Aorta (tissue), 5 donors: Measurements from ENCODE around the gene SMARCA1. TPM values are rescaled to one million over a fixed set of nuclear protein-coding genes. Genes with fewer than 3 reads are reported as not detected.
"Not testable (repeated sequence)": the region's sequence is repeated elsewhere in the genome, so short reads cannot be mapped to it uniquely, and the experiment has no call there.

Source experiments
- ATAC-seq: fragments of 200-7000 bp; cut with Tn5 transposase; one replicate; pipeline ENCODE4 v1.9.1; 2022; ENCODE audit warnings: moderate library complexity; ENCODE audit not compliant: low FRiP score
- DNase-seq, 2 donors: peaks; one replicate each; pipeline ENCODE4 v3.0.0-alpha.2; 2020
- H3K27ac ChIP-seq, 2 donors: one replicate each; pipeline ENCODE4 v1.5.1; 2013; ENCODE audit warnings: low read length in 2 of 2, mild to moderate bottlenecking in 2 of 2, moderate library complexity in 2 of 2, control low read depth in 1 of 2, inconsistent platforms in 1 of 2, low read depth in 1 of 2
- H3K27me3 ChIP-seq, 2 donors: one replicate each; pipeline ENCODE4 v1.6.1; 2013; ENCODE audit warnings: control low read depth in 1 of 2, low read length in 1 of 2, mild to moderate bottlenecking in 1 of 2, moderate library complexity in 1 of 2; ENCODE audit not compliant: insufficient read depth in 2 of 2, control insufficient read depth in 1 of 2
- H3K36me3 ChIP-seq, 2 donors: one replicate each; pipeline ENCODE4 v1.6.1; 2013; ENCODE audit warnings: control low read depth in 1 of 2, low read length in 1 of 2, mild to moderate bottlenecking in 1 of 2; ENCODE audit not compliant: insufficient read depth in 2 of 2, control insufficient read depth in 1 of 2
- H3K4me1 ChIP-seq, 2 donors: one replicate each; pipeline ENCODE4 v1.6.1; 2013; ENCODE audit warnings: low read length in 2 of 2, control low read depth in 1 of 2, mild to moderate bottlenecking in 1 of 2, moderate library complexity in 1 of 2; ENCODE audit not compliant: insufficient read depth in 2 of 2, control insufficient read depth in 1 of 2
- H3K4me3 ChIP-seq, 2 donors: one replicate each; pipeline ENCODE4 v1.5.1; 2013; ENCODE audit warnings: low read length in 2 of 2, control low read depth in 1 of 2, mild to moderate bottlenecking in 1 of 2
- H3K9me3 ChIP-seq: one replicate; pipeline ENCODE4 v1.6.1; 2013; ENCODE audit warnings: mild to moderate bottlenecking, low read length; ENCODE audit not compliant: control insufficient read depth
- WGBS, 2 donors: extraction: QIAGEN DNeasy Blood & Tissue Kit; methylation state at CpG; one replicate each; pipeline ENCODE4 v1.1.7; 2013; 5-methylcytosine and 5-hydroxymethylcytosine counted together
- intact Hi-C, 2 donors: fragments of 100-400 bp; cut with DNase I; formaldehyde crosslinking; loops; one replicate each; pipeline versions ENCODE4 v1.14.2 to v1.15.0; 2022
- polyA plus RNA-seq, 2 donors: library from polyadenylated mRNA; stranded (reverse); fragments of 200-250 nt; gene quantifications; one replicate each; pipeline ENCODE4 v1.2.3, GENCODE V29; 2013
- total RNA-seq, 2 donors: library from RNA; stranded (reverse); fragmentation: NEBNext Ultra II Directional; extraction: Animal tissue kit (Norgen Biotek cat#: 25700); gene quantifications; one replicate each; pipeline ENCODE4 v1.2.1, GENCODE V29; 2021
- donor health status: healthy with polysubstance abuse.
- donor health status: Bipolar disorder and iron deficiency.
- donor health status: DM: no; HTN: no; CAD: no.
- donor health status: DM: no; HTN: no; CAD: no.
- donor health status: DM: yes; HTN: yes; CAD: no.

SMARCA1 gene
- total and polyA plus RNA-seq, 4 donors, result 18.9 to 51.1 (median 39.8) TPM

- no peaks in the 10 kb centered on the region for H3K36me3 ChIP-seq
- H3K27me3 ChIP-seq, result no peaks in the 10 kb centered on the region
- ATAC-seq (no peak), DNase-seq (no peak)
- H3K27ac ChIP-seq, result no peak overlapping the region
- H3K4me3 ChIP-seq, result no peak overlapping the region
- no peaks in the 10 kb centered on the region for H3K4me1 ChIP-seq
- intact Hi-C loops, result no loop called here
- H3K9me3 ChIP-seq, result no peaks in the 10 kb centered on the region
- WGBS, 2 donors, result 96 to 97% methylated on average over 1 of the region's 1 CpG
Observed at GRCh38 chrX:129559783-129560182, 36.5 kb upstream of the SMARCA1 start.

GRCh38 chrX:129557844-129558480 lies 34.7 kb upstream of the SMARCA1 start:
- Histone ChIP-seq H3K36me3 (no peaks in the 10 kb centered on the region), H3K27ac (no peak overlapping the region), H3K4me3 (no peak overlapping the region), H3K4me1 (no peaks in the 10 kb centered on the region), H3K9me3 (no peaks in the 10 kb centered on the region), H3K27me3 (no peaks in the 10 kb centered on the region)
- intact Hi-C loops, result no loop called here
- no peak for DNase-seq
- whole genome bisulfite sequencing, 2 donors, result 27 to 36% methylated on average over 1 of the region's 1 CpG
- ATAC-seq, result no peak

- no peaks in the 10 kb centered on the region for H3K9me3 ChIP-seq
- H3K27ac ChIP-seq, result no peak overlapping the region
- ATAC-seq (no peak), DNase-seq (no peak)
- 82 to 92% methylated on average over 5 of the region's 5 CpGs for WGBS, 2 donors
- intact Hi-C loops, result no loop called here
- H3K4me1 ChIP-seq, result no peaks in the 10 kb centered on the region
- no peak overlapping the region for H3K4me3 ChIP-seq
- H3K27me3 ChIP-seq, result no peaks in the 10 kb centered on the region
- H3K36me3 ChIP-seq, result no peaks in the 10 kb centered on the region
Observed at GRCh38 chrX:129556806-129557315, 33.6 kb upstream of the SMARCA1 start.

- H3K4me3 ChIP-seq, ATAC-seq, H3K27me3 ChIP-seq, H3K4me1 ChIP-seq, H3K9me3 ChIP-seq, DNase-seq, H3K36me3 ChIP-seq, intact Hi-C loops, H3K27ac ChIP-seq: not testable (repeated sequence)
- 94 to 98% methylated on average over 8 of the region's 8 CpGs for WGBS, 2 donors
Observed at GRCh38 chrX:129554816-129555215, 31.5 kb upstream of the SMARCA1 start.

- H3K27ac ChIP-seq, result no peak overlapping the region
- no peaks in the 10 kb centered on the region for H3K9me3 ChIP-seq
- no peak for ATAC-seq
- H3K4me1 ChIP-seq, result no peaks in the 10 kb centered on the region
- H3K27me3 ChIP-seq, result no peaks in the 10 kb centered on the region
- no peak overlapping the region for H3K4me3 ChIP-seq
- no peaks in the 10 kb centered on the region for H3K36me3 ChIP-seq
- no peak for DNase-seq
- intact Hi-C loops, result no loop called here
- 68 to 91% methylated on average over 3 of the region's 3 CpGs for WGBS, 2 donors
Observed at GRCh38 chrX:129553619-129554288, 30.5 kb upstream of the SMARCA1 start.

- Histone ChIP-seq H3K9me3 (no peaks in the 10 kb centered on the region), H3K36me3 (no peaks in the 10 kb centered on the region), H3K4me3 (no peak overlapping the region), H3K4me1 (no peaks in the 10 kb centered on the region), H3K27me3 (no peaks in the 10 kb centered on the region), H3K27ac (no peak overlapping the region)
- DNase-seq (no peak), ATAC-seq (no peak)
- WGBS, 2 donors, result 57 to 77% methylated on average over 1 of the region's 1 CpG
- intact Hi-C loops, result no loop called here
Observed at GRCh38 chrX:129549124-129549523, 25.8 kb upstream of the SMARCA1 start.

GRCh38 chrX:129545408-129545807 lies 22.1 kb upstream of the SMARCA1 start:
- Histone ChIP-seq H3K36me3 (no peaks in the 10 kb centered on the region), H3K9me3 (no peaks in the 10 kb centered on the region), H3K27me3 (no peaks in the 10 kb centered on the region), H3K27ac (no peak overlapping the region), H3K4me3 (no peak overlapping the region), H3K4me1 (no peaks in the 10 kb centered on the region)
- no peak for ATAC-seq
- no peak for DNase-seq
- intact Hi-C loops, result no loop called here
- 57 to 71% methylated on average over 1 of the region's 1 CpG for WGBS, 2 donors

GRCh38 chrX:129544780-129545179 lies 21.5 kb upstream of the SMARCA1 start:
- intact Hi-C loops, result no loop called here
- H3K4me3 ChIP-seq, result no peak overlapping the region
- no peaks in the 10 kb centered on the region for H3K4me1 ChIP-seq
- ATAC-seq (no peak), DNase-seq (no peak)
- H3K36me3 ChIP-seq, result no peaks in the 10 kb centered on the region
- WGBS, 2 donors, result 45 to 60% methylated on average over 2 of the region's 2 CpGs
- H3K9me3 ChIP-seq, result no peaks in the 10 kb centered on the region
- no peak overlapping the region for H3K27ac ChIP-seq
- no peaks in the 10 kb centered on the region for H3K27me3 ChIP-seq

GRCh38 chrX:129540722-129541184 lies 17.5 kb upstream of the SMARCA1 start:
- Histone ChIP-seq H3K4me1 (no peaks in the 10 kb centered on the region), H3K36me3 (no peaks in the 10 kb centered on the region), H3K27ac (peak overlapping the region in 1 of 2 donors; percentile 17), H3K27me3 (no peaks in the 10 kb centered on the region), H3K9me3 (no peaks in the 10 kb centered on the region), H3K4me3 (peak overlapping the region; percentile 23 to 63)
- DNase-seq (peak; percentile 40 to 61), ATAC-seq (peak; percentile 16)
- 1 to 29% methylated on average over 14 of the region's 14 CpGs for WGBS, 2 donors
- intact Hi-C loops, result no loop called here
